SK-N-SH treated with all-trans-retinoic acid at 6 μM for 48 hours (cell line): ENCODE data around the gene ZNF22.

ENCODE experiments used
- CREB5 ChIP-seq: fragments of 250-450 bp; sonication (Bioruptor Pico); IDR thresholded peaks from 2 replicates; pipeline ENCODE4 v1.5.1; 2020; ENCODE audit warnings: low read depth, mild to moderate bottlenecking, moderate library complexity
- ISL1 ChIP-seq: fragments of 250-450 bp; sonication (Bioruptor Pico); IDR thresholded peaks from 2 replicates; pipeline ENCODE4 v2.1.2; 2022; ENCODE audit warnings: mild to moderate bottlenecking, moderate library complexity
- PATZ1 ChIP-seq: fragments of 250-450 bp; sonication (Bioruptor Pico); IDR thresholded peaks from 2 replicates; pipeline ENCODE4 v1.8.0; 2020; ENCODE audit warnings: mild to moderate bottlenecking, moderate library complexity, borderline replicate concordance
- PPARA ChIP-seq: fragments of 250-450 bp; sonication (Bioruptor Pico); IDR thresholded peaks from 2 replicates; pipeline ENCODE4 v1.5.0; 2020; ENCODE audit warnings: mild to moderate bottlenecking, borderline replicate concordance
- RARB ChIP-seq: fragments of 250-450 bp; sonication (Bioruptor Pico); IDR thresholded peaks from 2 replicates; pipeline ENCODE4 v1.8.0; 2021; ENCODE audit warnings: mild to moderate bottlenecking, moderate library complexity
- SNAI2 ChIP-seq: fragments of 250-450 bp; sonication (Bioruptor Pico); IDR thresholded peaks from 2 replicates; pipeline ENCODE4 v1.5.0; 2020; ENCODE audit warnings: mild to moderate bottlenecking, moderate library complexity
- TCF4 ChIP-seq: fragments of 250-450 bp; sonication (Bioruptor Pico); IDR thresholded peaks from 2 replicates; pipeline ENCODE4 v1.8.0; 2021; ENCODE audit warnings: mild to moderate bottlenecking, moderate library complexity, borderline replicate concordance
- TSHZ2 ChIP-seq: fragments of 250-450 bp; sonication (Bioruptor Pico); IDR thresholded peaks from 2 replicates; pipeline ENCODE4 v1.5.0; 2020; ENCODE audit warnings: mild to moderate bottlenecking, moderate library complexity
- ZFP3 ChIP-seq: fragments of 250-450 bp; sonication (Bioruptor Pico); IDR thresholded peaks from 2 replicates; pipeline ENCODE4 v1.5.0; 2020; ENCODE audit warnings: mild to moderate bottlenecking, moderate library complexity
- ZFP30 ChIP-seq: fragments of 450-650 bp; formaldehyde crosslinking; IDR thresholded peaks from 2 replicates; pipeline ENCODE4 v1.5.0; 2022; ENCODE audit warnings: mild to moderate bottlenecking, moderate library complexity

GRCh38 chr10:44965651-44966097 is 35.0 kb upstream of the ZNF22 start:
- TF ChIP-seq ZFP30 (CRISPR knock-in tag), result no peak
- TF ChIP-seq RARB (CRISPR knock-in tag), result no peak
- TF ChIP-seq PATZ1 (CRISPR knock-in tag), result no peak
- no peak for TF ChIP-seq ISL1 (CRISPR knock-in tag)
- no peak for TF ChIP-seq CREB5 (CRISPR knock-in tag)
- no peak for TF ChIP-seq ZFP3
- no peak for TF ChIP-seq SNAI2 (CRISPR knock-in tag)
- no peak for TF ChIP-seq TSHZ2
- no peak for TF ChIP-seq PPARA
- no peak for TF ChIP-seq TCF4 (CRISPR knock-in tag)
